NCI-H1092 treated with DMSO at 0.1 percent for 48 hours (cell line): ENCODE measurements around the gene LY6G5C.

Experiments used
- DNase-seq: peaks from one replicate; lab custom pipeline; 2025; lab: John Stamatoyannopoulos, UW

The LY6G5C gene

GRCh38 chr6:31662124-31662723 is 18.6 kb downstream of the LY6G5C start:
- no peak for DNase-seq

GRCh38 chr6:31661262-31662123 is 19.4 kb downstream of the LY6G5C start:
- no peak for DNase-seq

GRCh38 chr6:31660381-31661261 is 20.2 kb downstream of the LY6G5C start, which contains the start of gene C6orf47:
Gene C6orf47 (minus strand): TSS chr6:31660778. CDS start chr6:31659947, 831 bp downstream.
- DNase-seq = peak; percentile 56

- no peak for DNase-seq
Measured at GRCh38 chr6:31659649-31660380, 21.1 kb downstream of the LY6G5C start.

- DNase-seq = no peak
Measured at GRCh38 chr6:31658983-31659648, 21.8 kb downstream of the LY6G5C start.

- no peak for DNase-seq
Measured at GRCh38 chr6:31658158-31658688, 22.6 kb downstream of the LY6G5C start.

GRCh38 chr6:31657406-31658157 is 23.3 kb downstream of the LY6G5C start:
- DNase-seq = no peak

- DNase-seq = no peak
Measured at GRCh38 chr6:31655349-31656237, 25.3 kb downstream of the LY6G5C start, which contains the start of gene APOM. Gene APOM (plus strand): TSS chr6:31655894. CDS start chr6:31655967, 73 bp downstream.

GRCh38 chr6:31654574-31655348 is 26.1 kb downstream of the LY6G5C start:
- no peak for DNase-seq

GRCh38 chr6:31652925-31653724 is 27.7 kb downstream of the LY6G5C start:
- peak; percentile 96 for DNase-seq

- DNase-seq = peak; percentile 46
Measured at GRCh38 chr6:31651602-31652191, 29.2 kb downstream of the LY6G5C start.

- DNase-seq = no peak
Measured at GRCh38 chr6:31645325-31645724, 35.5 kb downstream of the LY6G5C start.

- no peak for DNase-seq
Measured at GRCh38 chr6:31643818-31644454, 36.9 kb downstream of the LY6G5C start.

- DNase-seq = no peak
Measured at GRCh38 chr6:31642798-31643570, 37.9 kb downstream of the LY6G5C start.

GRCh38 chr6:31641370-31641769 is 39.5 kb downstream of the LY6G5C start:
- no peak for DNase-seq

- DNase-seq = no peak
Measured at GRCh38 chr6:31640612-31641011, 40.3 kb downstream of the LY6G5C start.
